ENCODE data around the gene SDHB. TPM values are rescaled to one million over a fixed set of nuclear protein-coding genes. Genes with fewer than 3 reads are reported as not detected.

SDHB gene
- total and polyA plus RNA-seq, 2 experiments from 2014 or later = 126 to 156 TPM

- no peaks in the 10 kb centered on the region for H3K9me3 ChIP-seq (ENCODE audit: low read depth)
- no peaks in the 10 kb centered on the region for H3K27me3 ChIP-seq
- DNase-seq (ENCODE audit: low read depth in 1 of 2, low spot score in 1 of 2) = no peak
- H3K36me3 ChIP-seq = no peaks in the 10 kb centered on the region
- H3K4me3 ChIP-seq = no peak overlapping the region
- TF ChIP-seq CTCF (IDR thresholded peaks at IDR 0.05; ENCODE audit: low read depth, low read length) = no peak
- no peaks in the 10 kb centered on the region for H3K4me1 ChIP-seq (ENCODE audit: low read depth)
- no peak overlapping the region for H3K27ac ChIP-seq
Measured at GRCh38 chr1:17082761-17083160, 28.9 kb upstream of the SDHB start.

GRCh38 chr1:17081439-17081838, 27.6 kb upstream of the SDHB start:
- Histone ChIP-seq H3K36me3 (no peaks in the 10 kb centered on the region), H3K4me3 (no peak overlapping the region), H3K27me3 (no peaks in the 10 kb centered on the region), H3K4me1 (ENCODE audit: low read depth) (no peaks in the 10 kb centered on the region), H3K9me3 (ENCODE audit: low read depth) (no peaks in the 10 kb centered on the region), H3K27ac (no peak overlapping the region)
- DNase-seq (ENCODE audit: low read depth in 1 of 2, low spot score in 1 of 2) = no peak
- TF ChIP-seq CTCF (IDR thresholded peaks at IDR 0.05; ENCODE audit: low read depth, low read length) = no peak

- H3K9me3 ChIP-seq (ENCODE audit: low read depth) = no peaks in the 10 kb centered on the region
- no peak overlapping the region for H3K4me3 ChIP-seq
- no peak for TF ChIP-seq CTCF (IDR thresholded peaks at IDR 0.05; ENCODE audit: low read depth, low read length)
- no peak overlapping the region for H3K27ac ChIP-seq
- no peaks in the 10 kb centered on the region for H3K4me1 ChIP-seq (ENCODE audit: low read depth)
- no peaks in the 10 kb centered on the region for H3K36me3 ChIP-seq
- no peak for DNase-seq (ENCODE audit: low read depth in 1 of 2, low spot score in 1 of 2)
- no peaks in the 10 kb centered on the region for H3K27me3 ChIP-seq
Measured at GRCh38 chr1:17080880-17081279, 27.0 kb upstream of the SDHB start.

GRCh38 chr1:17080085-17080759, 26.4 kb upstream of the SDHB start:
- H3K9me3 ChIP-seq (ENCODE audit: low read depth) = no peaks in the 10 kb centered on the region
- no peak overlapping the region for H3K27ac ChIP-seq
- no peak overlapping the region for H3K4me3 ChIP-seq
- no peaks in the 10 kb centered on the region for H3K27me3 ChIP-seq
- DNase-seq (ENCODE audit: low read depth in 1 of 2, low spot score in 1 of 2) = no peak
- TF ChIP-seq CTCF (IDR thresholded peaks at IDR 0.05; ENCODE audit: low read depth, low read length) = no peak
- no peaks in the 10 kb centered on the region for H3K36me3 ChIP-seq
- H3K4me1 ChIP-seq (ENCODE audit: low read depth) = no peaks in the 10 kb centered on the region

GRCh38 chr1:17078991-17079868, 25.4 kb upstream of the SDHB start:
- Histone ChIP-seq H3K9me3 (ENCODE audit: low read depth) (no peaks in the 10 kb centered on the region), H3K4me1 (ENCODE audit: low read depth) (no peaks in the 10 kb centered on the region), H3K27ac (no peak overlapping the region), H3K36me3 (no peaks in the 10 kb centered on the region), H3K27me3 (no peaks in the 10 kb centered on the region), H3K4me3 (no peak overlapping the region)
- no peak for TF ChIP-seq CTCF (IDR thresholded peaks at IDR 0.05; ENCODE audit: low read depth, low read length)
- no peak for DNase-seq (ENCODE audit: low read depth in 1 of 2, low spot score in 1 of 2)
